GM19043 (cell line): ENCODE measurements around the gene GDF7.

Experiments used
- ATAC-seq: cut with Tn5 transposase; IDR thresholded peaks from one replicate; pipeline ENCODE4 v1.9.1; 2021; ENCODE audit warnings: low read depth; ENCODE audit not compliant: unreplicated experiment

GDF7 gene

GRCh38 chr2:20642055-20642971, 24.6 kb upstream of the GDF7 start:
- ATAC-seq, result peak; percentile 98

DNA sequence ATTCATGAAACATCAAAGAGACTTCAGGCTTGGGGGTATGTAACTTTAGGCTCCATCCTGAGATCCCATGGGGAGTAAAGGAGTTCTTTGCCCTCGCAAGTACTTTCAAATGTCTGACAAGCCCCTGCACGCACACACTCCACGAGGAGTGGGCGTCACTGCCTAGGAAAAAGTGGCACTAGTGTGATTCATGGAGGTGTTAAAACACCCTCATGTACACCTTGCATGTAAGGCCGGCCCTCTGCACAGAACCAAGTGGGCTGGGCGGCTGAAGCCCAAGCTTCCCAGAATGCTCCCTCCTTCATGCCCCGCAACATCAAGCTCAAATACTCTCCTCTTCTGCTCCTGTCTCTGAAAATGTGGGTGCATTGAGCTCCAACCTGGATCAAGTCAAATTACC, 23.9 kb upstream of the GDF7 start:
- no peak for ATAC-seq

DNA sequence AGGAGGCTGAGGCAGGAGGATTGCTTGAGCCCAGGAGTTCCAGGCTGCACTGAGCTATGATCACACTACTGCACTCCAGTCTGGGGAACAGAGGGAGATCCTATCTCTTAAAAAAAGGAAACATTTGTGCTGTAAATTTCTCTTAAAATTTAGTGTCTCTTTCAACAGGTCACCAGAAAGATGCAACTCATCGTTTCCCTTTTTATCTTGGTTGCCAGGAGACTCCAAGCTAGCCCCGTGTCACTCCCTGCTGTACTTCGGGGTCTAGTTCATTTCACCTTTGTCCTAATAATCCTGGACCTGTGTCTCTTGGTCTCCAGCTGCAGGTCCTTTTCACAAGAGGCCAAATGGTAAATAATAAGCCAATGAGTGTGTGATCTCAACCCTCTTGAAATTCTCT, 23.1 kb upstream of the GDF7 start:
- ATAC-seq, result no peak

- ATAC-seq, result no peak
These were observed 21.6 kb upstream of the GDF7 start for GRCh38 chr2:20645301-20645701.

- ATAC-seq, result no peak
These were observed 21.2 kb upstream of the GDF7 start for GRCh38 chr2:20645761-20646160.

- no peak for ATAC-seq
These were observed 20.5 kb upstream of the GDF7 start for GRCh38 chr2:20646446-20646845.

DNA sequence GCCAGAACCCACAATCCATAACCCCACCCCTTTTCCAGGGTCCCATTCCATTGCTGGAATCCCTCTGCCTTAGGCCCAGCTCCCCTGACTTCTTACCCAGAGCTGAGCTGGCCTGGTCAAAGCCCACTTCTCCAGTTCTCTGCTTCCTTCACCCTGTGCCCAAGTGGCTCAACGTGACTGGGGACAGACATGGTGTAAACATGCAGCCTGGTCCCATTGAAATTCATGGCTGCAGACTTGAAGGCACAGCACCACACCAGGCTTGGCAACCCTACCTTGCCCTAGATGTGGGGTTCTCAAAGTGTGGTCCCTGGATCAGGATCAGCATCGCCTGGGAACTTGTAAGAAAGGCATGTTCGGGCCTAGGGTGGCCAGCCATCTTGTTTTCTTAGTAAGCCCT, 19.7 kb upstream of the GDF7 start:
- ATAC-seq, result no peak

DNA sequence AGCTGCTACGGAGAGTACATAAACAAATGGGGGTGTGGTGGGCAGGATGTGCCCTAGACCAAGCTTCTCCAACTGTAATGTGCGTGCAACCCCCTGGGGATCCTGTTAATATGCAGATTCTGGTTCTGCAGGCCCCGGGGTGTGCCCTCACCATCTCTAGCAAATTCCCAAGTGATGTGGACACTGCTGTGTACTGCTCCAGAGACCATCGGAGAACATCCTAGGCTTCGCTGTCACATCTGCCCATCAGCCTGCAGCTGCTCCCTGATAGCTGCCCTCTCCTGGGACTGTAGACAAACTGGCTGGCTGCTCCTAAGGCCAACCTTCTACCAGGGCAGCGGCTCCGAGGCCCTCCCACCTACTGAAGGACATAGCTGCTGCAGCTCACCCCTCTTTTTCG, 19.2 kb upstream of the GDF7 start:
- no peak for ATAC-seq

- ATAC-seq, result no peak
These were observed 18.7 kb upstream of the GDF7 start for GRCh38 chr2:20648206-20648605.

GRCh38 chr2:20648831-20649230, 18.1 kb upstream of the GDF7 start:
- no peak for ATAC-seq

DNA sequence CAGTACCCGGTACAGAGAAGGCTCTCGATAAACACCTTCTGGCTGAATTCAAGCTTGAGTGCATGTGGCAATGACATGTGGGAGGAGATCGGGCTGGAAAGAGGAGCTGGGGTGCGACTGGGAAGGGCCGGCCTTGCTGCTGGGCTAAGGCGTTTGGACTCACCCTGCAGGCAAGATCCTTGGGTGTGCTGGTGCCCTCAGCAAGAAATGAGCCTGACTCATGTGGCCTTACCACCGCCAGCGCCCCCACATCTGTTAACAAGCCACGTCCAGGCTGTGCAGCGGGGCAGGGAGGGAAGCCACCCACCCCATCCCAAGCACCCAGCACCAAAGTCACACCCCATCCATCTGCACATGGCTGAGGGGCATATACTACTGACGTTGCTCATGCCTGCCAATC, 17.4 kb upstream of the GDF7 start:
- no peak for ATAC-seq

DNA sequence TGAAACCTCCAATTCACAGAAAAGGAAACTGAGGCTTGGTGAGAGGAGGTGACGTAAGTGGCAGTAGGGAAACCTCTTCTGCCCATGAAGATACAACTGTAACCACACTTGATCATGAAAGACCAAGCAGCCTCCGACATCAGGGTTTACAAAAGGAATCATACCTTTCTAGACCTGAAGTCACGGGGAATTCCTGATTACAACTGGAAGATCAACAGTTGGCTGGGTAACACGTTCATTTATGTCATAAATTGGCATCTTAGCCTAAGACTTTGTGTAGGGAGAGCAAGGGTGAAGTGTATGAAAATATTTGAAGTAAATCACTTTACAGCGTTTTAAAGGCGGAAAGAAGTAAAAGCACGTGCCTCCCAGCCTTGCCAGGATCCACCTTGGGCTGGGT, 17.0 kb upstream of the GDF7 start:
- ATAC-seq, result no peak

DNA sequence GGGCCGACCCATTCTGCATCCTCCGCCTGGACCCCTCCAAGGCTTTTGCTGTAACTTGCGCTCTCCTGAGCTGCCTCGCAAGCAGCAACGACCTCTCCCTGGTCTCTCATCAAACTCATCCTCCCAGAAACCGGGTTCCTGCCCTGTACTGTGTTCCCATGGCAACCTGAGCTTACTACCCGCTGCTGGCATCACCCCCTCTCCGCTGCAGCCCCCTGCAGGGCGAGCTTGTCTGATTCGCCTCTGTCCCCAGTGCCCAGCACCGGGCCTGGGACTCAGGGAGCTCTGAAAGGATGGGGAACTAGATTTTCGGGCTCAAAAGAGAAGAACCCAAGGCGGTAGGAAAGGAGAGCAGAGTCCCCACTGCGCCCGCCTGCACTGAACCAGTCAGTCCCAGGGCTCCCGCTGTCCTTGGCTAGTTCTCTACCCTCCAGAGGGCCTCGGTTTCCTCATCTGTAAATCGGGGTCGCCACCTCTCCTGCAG, 16.5 kb upstream of the GDF7 start:
- ATAC-seq, result peak; percentile 9

DNA sequence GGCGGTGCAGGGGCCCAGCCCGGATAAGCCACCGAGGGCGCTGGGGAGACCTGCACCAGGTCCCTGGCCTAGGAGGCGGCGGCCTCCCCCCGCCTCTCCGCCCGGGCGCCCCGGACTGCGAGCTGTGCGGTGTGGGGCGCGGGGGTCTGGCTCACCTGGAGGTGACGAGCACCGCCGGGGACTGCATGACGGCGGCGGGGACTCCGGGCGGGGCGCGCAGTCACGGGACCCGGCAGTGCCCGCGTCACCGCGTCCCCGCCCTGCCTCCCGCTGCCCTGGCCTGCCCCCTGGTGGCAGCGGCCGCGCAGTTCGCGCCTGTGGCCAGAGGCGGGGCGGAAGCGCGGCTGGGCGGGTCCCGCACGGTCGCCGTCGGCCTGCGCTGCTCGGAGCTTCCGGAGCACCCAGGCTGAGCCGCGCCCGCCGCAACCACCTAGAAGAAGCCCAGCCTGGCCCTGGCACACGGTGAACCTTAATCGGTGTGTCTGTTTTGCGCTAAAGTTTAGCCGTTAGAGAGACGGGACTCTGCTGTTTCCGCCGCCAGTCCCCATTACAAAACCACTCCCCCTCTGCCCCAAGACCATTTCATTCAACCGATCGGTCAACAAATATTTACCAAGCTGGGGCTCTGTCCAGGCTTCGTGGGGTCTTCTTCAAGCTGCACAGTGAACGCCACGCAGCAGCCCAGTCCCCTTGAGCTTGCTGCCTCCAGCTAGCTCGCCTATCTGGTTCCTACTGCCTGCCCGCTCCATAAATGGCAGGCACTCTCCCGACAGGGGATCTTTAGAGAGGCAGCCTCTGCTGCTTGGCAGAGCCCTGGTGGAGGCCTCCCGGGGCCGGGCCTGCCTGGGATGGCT, 15.8 kb upstream of the GDF7 start, which contains the start of gene HS1BP3:
HS1BP3 (minus strand) TSS at position 222 of the 854 bp plus-strand sequence; CDS start at position 187, 35 bp downstream.
- ATAC-seq, result peak; percentile 96

- ATAC-seq, result no peak
These were observed 15.2 kb upstream of the GDF7 start for GRCh38 chr2:20651731-20652099.

DNA sequence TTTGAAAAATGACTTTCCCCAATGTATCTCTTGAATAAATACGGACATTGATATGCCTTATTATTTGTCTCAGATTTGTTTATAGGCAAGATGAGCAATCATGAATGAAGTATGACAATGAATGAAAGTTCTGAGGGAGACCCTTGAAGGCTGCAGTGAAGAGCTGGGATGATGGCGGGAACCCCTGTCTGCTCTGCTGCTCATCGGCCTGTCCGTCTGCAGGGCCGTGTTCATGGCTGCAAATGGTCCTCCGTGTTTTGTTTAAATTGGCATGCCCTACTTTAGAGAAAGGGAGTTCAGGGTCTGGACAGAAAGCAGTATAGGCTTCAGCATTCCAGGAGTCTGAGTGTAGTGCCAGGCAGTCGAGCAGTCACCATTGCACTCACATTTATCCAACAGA, 14.8 kb upstream of the GDF7 start:
- ATAC-seq, result no peak

GRCh38 chr2:20652673-20653575, 14.0 kb upstream of the GDF7 start:
- ATAC-seq, result no peak

DNA sequence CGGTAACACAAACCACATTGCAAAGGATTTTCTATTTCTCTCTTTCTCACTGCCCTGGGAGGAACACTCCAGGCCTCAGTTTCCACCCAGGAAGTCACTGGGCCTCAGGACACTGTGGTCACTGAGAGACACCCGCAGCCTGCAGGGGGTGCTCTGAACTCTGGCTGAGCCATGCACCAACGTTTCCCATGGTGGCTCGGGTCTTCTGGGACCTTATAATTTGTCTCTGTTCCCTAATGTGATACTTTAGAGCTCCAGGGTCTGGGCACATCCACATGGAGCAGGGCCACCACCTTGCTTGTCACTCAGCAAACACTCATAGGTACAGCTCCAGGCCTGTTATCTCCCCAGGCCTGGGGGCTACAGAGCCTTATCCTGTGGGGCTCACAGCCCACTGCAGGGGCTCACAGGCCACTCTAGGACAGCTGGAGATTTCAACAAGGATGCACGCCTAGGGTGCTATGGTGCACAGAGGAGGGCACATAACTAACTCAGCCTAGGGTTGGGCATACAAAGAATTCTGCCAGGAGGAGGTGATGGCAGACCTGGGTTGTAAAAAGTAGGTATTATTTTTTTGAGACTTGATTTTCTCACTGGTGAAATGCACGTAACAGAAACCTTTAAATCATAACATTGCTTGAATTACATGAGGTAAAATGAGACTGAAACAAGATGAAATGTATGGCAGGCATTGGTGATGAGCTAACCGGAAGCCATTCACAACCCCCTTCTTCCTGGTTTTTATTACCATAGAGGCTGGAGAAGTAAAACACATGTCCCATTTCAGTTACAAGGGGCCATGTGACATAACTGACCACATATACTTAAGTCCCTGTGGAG, 13.0 kb upstream of the GDF7 start:
- no peak for ATAC-seq

- ATAC-seq, result no peak
These were observed 12.5 kb upstream of the GDF7 start for GRCh38 chr2:20654535-20654813.

GRCh38 chr2:20656561-20656960, 10.4 kb upstream of the GDF7 start:
- no peak for ATAC-seq
